OCI-LY7 (cell line): ENCODE data around the gene AFF3. TPM values are rescaled to one million over a fixed set of nuclear protein-coding genes. Genes with fewer than 3 reads are reported as not detected.

ENCODE experiments used
- BruUV-seq: library from RNA; stranded (reverse); fragments of 400-500 nt; replicated peaks from 2 replicates; lab custom pipeline; 2021; lab: Mats Ljungman, UMichigan
- CTCF ChIA-PET: fragments of 300-600 bp; sonication (Branson Sonifier 250); formaldehyde crosslinking; loops from one replicate; lab custom pipeline; 2022; ENCODE audit warnings: antibody characterized with exemption; ENCODE audit not compliant: unreplicated experiment; lab: Charles Lee
- POLR2A ChIA-PET: fragments of 300-600 bp; sonication (Branson Sonifier 250); formaldehyde crosslinking; loops from one replicate; lab custom pipeline; 2022; ENCODE audit warnings: antibody characterized with exemption; lab: Charles Lee
- DNase-seq: peaks from one replicate; pipeline ENCODE4 v3.0.0-alpha.2; 2015; ENCODE audit warnings: low spot score
- H2AFZ ChIP-seq: fragments of 200-600 bp; sonication (generic), shearing (Covaris generic); 2 replicates; pipeline ENCODE4 v1.6.1; 2014; ENCODE audit warnings: mild to moderate bottlenecking, antibody characterized with exemption, low read length, moderate library complexity
- H3K27ac ChIP-seq: fragments of 200-600 bp; sonication (generic); 2 replicates; pipeline ENCODE4 v1.5.1; 2014; ENCODE audit warnings: mixed run types, low read depth, mild to moderate bottlenecking, moderate library complexity, low read length, inconsistent platforms; ENCODE audit not compliant: poor library complexity, severe bottlenecking
- H3K36me3 ChIP-seq: fragments of 200-600 bp; sonication (generic); 2 replicates; pipeline ENCODE4 v1.6.1; 2014; ENCODE audit warnings: mild to moderate bottlenecking, antibody characterized with exemption, low read length, moderate library complexity, mixed read lengths; ENCODE audit not compliant: insufficient read depth
- H3K4me1 ChIP-seq: fragments of 200-600 bp; sonication (generic); 2 replicates; pipeline ENCODE4 v1.5.1; 2014; ENCODE audit warnings: mild to moderate bottlenecking, low read length; ENCODE audit not compliant: insufficient read depth, poor library complexity, severe bottlenecking
- H3K4me2 ChIP-seq: fragments of 200-600 bp; sonication (generic); 2 replicates; pipeline ENCODE4 v1.6.1; 2014; ENCODE audit warnings: mild to moderate bottlenecking, low read length
- H3K4me3 ChIP-seq: fragments of 200-600 bp; sonication (generic); 2 replicates; pipeline ENCODE4 v1.5.1; 2014; ENCODE audit warnings: mild to moderate bottlenecking, low read depth, low read length; ENCODE audit not compliant: poor library complexity, severe bottlenecking
- H3K79me2 ChIP-seq: fragments of 200-600 bp; sonication (generic); 2 replicates; pipeline ENCODE4 v1.6.1; 2016; ENCODE audit warnings: low read depth, mild to moderate bottlenecking, low read length, moderate library complexity, mixed read lengths; ENCODE audit not compliant: insufficient read depth
- H3K9me2 ChIP-seq: fragments of 200-600 bp; sonication (generic); 2 replicates; pipeline ENCODE4 v1.6.1; 2016; ENCODE audit warnings: mild to moderate bottlenecking, low read length, mixed read lengths; ENCODE audit not compliant: insufficient read depth
- H3K9me3 ChIP-seq: fragments of 200-600 bp; sonication (generic); 2 replicates; pipeline ENCODE4 v1.6.1; 2014; ENCODE audit warnings: mild to moderate bottlenecking, mixed run types, low read length, mixed read lengths
- H4K20me1 ChIP-seq: fragments of 200-600 bp; sonication (generic); 2 replicates; pipeline ENCODE4 v1.6.1; 2014; ENCODE audit warnings: mild to moderate bottlenecking, antibody characterized with exemption, low read length, moderate library complexity, mixed read lengths; ENCODE audit not compliant: insufficient read depth
- EZH2phosphoT487 ChIP-seq: fragments of 200-600 bp; sonication (generic); IDR thresholded peaks from 2 replicates; pipeline ENCODE4 v1.6.1; 2018; ENCODE audit warnings: low read depth, borderline replicate concordance, mild to moderate bottlenecking, mixed run types, antibody characterized with exemption, low read length, moderate library complexity, mixed read lengths
- intact Hi-C: fragments of 100-400 bp; cut with micrococcal nuclease; formaldehyde crosslinking; loops from one replicate; pipeline ENCODE4 v1.10.0; 2022; ENCODE audit not compliant: unreplicated experiment
- total RNA-seq, 2 experiments: library from RNA; depleted of rRNA in 1 of 2; stranded (reverse); fragments of >200 nt in 1 of 2; shearing (Covaris generic) in 1 of 2; gene quantifications; 2 replicates each; pipeline ENCODE4 v1.2.3, GENCODE V29; 2014 to 2022
- TF ChIP-seq, protein P1 (sequence below): fragments of 200-600 bp; sonication (generic); conservative IDR thresholded peaks from 2 replicates; pipeline ENCODE4 v1.5.1; 2014; ENCODE audit warnings: mild to moderate bottlenecking, antibody characterized with exemption, low read length, moderate library complexity, mixed read lengths

AFF3 gene
- total RNA-seq, 2 experiments from 2014 or later = 131 to 133 TPM

DNA sequence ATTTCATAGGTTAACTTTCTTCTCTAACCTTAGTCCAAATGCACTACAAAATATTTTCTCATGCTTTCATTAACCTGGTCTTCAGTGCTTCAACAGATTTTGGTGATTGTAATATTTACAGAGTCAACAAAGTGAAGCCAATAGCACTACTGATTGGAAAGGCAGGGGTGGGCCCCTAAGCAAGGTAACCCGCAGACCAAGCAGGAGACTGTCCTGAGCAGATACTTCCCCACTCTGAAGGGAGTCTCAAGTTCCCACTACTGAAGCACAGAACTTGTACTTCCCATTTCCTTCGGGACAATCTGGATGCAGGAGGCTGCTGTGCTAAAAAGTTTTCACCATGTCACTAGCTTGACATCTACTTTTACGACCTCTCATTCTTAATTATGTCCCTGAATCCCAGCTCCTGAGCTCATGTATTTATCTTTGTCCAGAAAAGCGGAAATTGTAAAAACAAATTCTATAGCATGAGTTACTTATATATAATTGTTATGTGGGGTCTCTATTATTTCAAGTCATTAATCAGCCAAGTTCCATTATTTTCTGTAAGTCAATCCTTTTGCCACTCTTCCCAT is 341.0 kb downstream of the AFF3 start:
- H3K9me3 ChIP-seq = peaks cover 37% of the 10 kb centered on the region; the same call in 1 of the 2 replicates
- BruUV-seq = no TSS peak
- H3K27ac ChIP-seq = no peak overlapping the region
- H4K20me1 ChIP-seq = no peaks in the 10 kb centered on the region
- H3K4me1 ChIP-seq = peaks cover 17% of the 10 kb centered on the region
- intact Hi-C loops = no loop called here
- H3K4me2 ChIP-seq = no peak overlapping the region
- H3K36me3 ChIP-seq = peaks cover 43% of the 10 kb centered on the region
- no peak for DNase-seq
- ChIA-PET POLR2A (no interaction called here), CTCF (interaction anchor here (0.5 kb wide), 1 partner anchor 134 kb away, joined by 3 read pairs; no protein-coding TSS in a partner anchor)
- no peak overlapping the region for H2AFZ ChIP-seq
- no peaks in the 10 kb centered on the region for H3K9me2 ChIP-seq
- TF ChIP-seq, protein P1, sequence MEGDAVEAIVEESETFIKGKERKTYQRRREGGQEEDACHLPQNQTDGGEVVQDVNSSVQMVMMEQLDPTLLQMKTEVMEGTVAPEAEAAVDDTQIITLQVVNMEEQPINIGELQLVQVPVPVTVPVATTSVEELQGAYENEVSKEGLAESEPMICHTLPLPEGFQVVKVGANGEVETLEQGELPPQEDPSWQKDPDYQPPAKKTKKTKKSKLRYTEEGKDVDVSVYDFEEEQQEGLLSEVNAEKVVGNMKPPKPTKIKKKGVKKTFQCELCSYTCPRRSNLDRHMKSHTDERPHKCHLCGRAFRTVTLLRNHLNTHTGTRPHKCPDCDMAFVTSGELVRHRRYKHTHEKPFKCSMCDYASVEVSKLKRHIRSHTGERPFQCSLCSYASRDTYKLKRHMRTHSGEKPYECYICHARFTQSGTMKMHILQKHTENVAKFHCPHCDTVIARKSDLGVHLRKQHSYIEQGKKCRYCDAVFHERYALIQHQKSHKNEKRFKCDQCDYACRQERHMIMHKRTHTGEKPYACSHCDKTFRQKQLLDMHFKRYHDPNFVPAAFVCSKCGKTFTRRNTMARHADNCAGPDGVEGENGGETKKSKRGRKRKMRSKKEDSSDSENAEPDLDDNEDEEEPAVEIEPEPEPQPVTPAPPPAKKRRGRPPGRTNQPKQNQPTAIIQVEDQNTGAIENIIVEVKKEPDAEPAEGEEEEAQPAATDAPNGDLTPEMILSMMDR = no peak
- no peak for TF ChIP-seq EZH2phosphoT487
- H3K4me3 ChIP-seq = no peak overlapping the region
- H3K79me2 ChIP-seq = no peaks in the 10 kb centered on the region; the same call in 1 of the 2 replicates

DNA sequence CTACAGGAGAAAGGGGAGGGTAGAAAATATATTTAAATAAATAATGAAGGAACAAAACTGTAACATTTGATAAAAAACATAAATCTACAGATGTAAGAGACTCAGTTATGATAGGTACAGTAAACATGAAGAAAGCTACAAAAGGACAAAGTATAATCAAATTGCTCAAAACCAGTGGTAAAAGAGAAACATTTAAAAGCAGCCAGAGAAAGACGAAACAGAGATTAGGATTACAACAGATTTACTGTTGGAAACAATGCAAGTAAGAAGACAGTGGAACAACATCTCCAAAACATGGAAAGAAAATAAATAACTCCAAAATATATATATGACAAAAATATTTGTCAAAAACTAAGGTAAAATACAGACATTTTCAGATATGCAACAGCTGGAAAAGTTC is 344.9 kb downstream of the AFF3 start:
- ChIA-PET CTCF (no interaction called here), POLR2A (no interaction called here)
- DNase-seq = no peak
- Histone ChIP-seq H3K27ac (no peak overlapping the region), H3K4me1 (peaks cover 2% of the 10 kb centered on the region), H3K9me2 (no peaks in the 10 kb centered on the region), H4K20me1 (no peaks in the 10 kb centered on the region), H2AFZ (no peak overlapping the region), H3K4me3 (no peak overlapping the region), H3K9me3 (peaks cover 28% of the 10 kb centered on the region; the same call in 1 of the 2 replicates), H3K79me2 (no peaks in the 10 kb centered on the region; the same call in 1 of the 2 replicates), H3K36me3 (peaks cover 27% of the 10 kb centered on the region), H3K4me2 (no peak overlapping the region)
- no TSS peak for BruUV-seq
- TF ChIP-seq EZH2phosphoT487 = no peak
- TF ChIP-seq, protein P1 = no peak
- intact Hi-C loops = no loop called here

DNA sequence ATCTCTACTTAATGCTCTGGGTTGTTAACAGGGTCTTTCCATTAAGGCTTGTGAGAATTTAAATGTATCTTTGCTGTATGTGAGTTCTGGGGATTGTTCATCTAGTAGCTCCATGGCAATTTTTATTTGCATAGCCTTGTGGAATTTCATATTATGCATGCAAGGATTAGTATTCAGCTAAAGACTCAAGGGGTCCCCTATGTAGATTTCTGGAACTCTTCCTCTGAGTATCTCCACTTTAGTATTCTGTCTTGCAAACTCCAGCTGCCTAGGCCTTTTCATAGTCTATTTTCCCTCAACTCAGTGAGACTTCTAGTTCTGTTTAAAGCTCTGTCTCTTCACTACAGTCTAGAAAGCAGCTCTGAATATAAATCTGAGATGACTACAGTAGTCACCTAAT is 348.0 kb downstream of the AFF3 start:
- Histone ChIP-seq H3K9me3 (peaks cover 28% of the 10 kb centered on the region; the same call in 1 of the 2 replicates), H3K27ac (no peak overlapping the region), H3K4me2 (no peak overlapping the region), H2AFZ (no peak overlapping the region), H3K36me3 (peaks cover 27% of the 10 kb centered on the region), H3K9me2 (no peaks in the 10 kb centered on the region), H3K79me2 (no peaks in the 10 kb centered on the region; the same call in 1 of the 2 replicates), H4K20me1 (no peaks in the 10 kb centered on the region), H3K4me3 (no peak overlapping the region), H3K4me1 (no peaks in the 10 kb centered on the region)
- POLR2A ChIA-PET = interaction anchor here (0.5 to 1.0 kb wide), 4 partner anchors 18 to 467 kb away, joined by 3 to 4 read pairs (median 4); no protein-coding TSS in a partner anchor
- no TSS peak for BruUV-seq
- CTCF ChIA-PET = no interaction called here
- no peak for TF ChIP-seq EZH2phosphoT487
- TF ChIP-seq, protein P1 = no peak
- intact Hi-C loops = no loop called here
- no peak for DNase-seq
